ENCODE data around the gene PDZRN3.

PDZRN3 gene

DNA sequence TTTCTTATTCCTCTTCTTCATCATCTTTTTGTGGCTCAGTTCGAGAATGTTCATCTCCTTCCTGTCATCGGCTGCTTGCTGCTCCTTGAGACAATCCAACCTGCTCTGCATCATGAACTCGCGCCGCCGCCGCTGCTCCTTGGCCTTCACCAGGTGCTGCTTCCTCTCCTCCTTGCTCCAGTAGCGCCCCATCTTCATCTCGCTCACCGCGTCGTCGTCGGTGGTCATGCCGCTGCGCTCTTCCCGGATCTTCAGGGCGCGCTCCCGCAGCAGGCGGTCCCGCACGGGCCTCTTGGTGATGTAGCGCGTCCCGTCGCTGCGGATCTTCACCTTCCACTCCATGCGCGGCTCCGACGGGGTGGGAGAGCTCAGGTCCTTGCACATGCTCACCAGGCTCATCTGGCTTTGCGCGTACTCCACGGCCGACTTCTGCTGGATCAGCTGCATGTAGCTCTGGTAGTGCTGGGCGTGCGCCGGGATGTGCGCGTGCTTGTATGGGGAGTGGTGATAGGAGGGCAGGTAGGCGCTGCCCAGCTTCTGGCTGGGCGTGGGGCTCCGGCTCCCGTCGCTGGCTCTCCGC, 241.2 kb downstream of the PDZRN3 start:
- no peak for DNase-seq (ENCODE audit: low spot score)

DNA sequence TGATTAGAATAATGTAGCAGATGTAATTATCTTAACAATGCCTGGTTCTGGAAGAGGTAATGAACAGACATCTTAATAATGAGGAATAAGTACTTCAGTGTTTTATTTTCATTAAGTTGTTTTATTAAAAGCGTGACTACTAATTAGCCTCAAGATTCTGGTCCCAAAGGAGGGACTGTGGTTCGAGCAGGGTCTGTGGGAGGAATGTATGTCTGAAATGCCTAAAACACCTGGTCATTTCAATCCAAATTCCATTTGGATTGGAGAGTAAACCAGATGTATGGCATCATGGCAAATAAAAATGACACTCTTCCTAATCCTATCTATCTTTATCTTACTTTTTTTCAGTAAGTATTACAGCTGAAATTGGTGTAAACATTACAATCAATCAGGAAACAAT, 243.2 kb downstream of the PDZRN3 start:
- no peak for DNase-seq (ENCODE audit: low spot score)

DNA sequence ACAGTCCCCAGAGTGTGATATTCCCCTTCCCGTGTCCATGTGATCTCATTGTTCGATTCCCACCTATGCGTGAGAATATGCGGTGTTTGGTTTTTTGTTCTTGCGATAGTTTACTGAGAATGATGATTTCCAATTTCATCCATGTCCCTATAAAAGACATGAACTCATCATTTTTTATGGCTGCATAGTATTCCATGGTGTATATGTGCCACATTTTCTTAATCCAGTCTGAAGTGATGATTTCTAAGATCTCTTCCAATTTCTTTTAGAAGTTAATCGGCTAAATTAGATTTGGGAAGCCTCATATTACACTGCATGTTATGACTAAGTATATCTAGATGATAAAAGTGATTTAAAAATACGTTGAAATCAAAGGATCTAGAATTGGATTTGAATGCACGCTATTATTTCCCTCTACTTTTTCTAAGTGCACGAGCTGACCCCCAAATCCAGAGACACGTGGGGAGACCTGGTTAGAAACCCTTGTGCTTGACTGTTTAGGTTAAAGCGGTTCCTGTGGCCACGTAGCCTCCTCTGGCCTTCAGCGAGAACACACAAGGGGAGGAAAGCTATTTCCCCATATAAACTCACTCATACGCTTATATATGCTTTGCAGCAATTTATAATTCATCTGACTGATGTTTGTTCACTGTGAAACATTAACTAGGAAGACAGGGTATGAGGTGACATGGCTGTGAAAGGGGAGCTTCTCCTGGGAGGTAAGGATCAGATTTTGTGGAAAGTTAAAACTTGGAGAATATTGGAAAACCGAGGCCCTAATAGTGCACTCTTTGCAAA, 243.8 kb downstream of the PDZRN3 start:
- peak; percentile 1 for DNase-seq (ENCODE audit: low spot score)

DNA sequence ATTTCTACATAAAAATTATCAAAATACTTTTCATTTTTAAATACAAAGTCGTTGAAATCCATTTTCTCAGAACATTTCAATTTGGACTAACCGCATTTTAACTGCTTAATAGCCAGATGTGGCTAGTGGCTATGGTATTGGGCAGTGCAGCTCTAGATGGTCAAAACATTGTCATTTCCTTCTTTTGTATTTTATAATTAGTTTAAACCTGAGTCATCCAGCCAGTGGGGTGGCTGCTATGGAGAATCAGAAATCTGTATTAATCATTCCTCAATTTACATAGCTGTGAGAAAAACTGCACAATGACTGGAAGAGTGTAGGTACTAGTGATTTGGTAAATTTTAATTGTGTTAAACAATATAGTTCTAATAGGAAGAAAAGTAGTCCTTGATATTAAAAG, 245.3 kb downstream of the PDZRN3 start:
- no peak for DNase-seq (ENCODE audit: low spot score)

DNA sequence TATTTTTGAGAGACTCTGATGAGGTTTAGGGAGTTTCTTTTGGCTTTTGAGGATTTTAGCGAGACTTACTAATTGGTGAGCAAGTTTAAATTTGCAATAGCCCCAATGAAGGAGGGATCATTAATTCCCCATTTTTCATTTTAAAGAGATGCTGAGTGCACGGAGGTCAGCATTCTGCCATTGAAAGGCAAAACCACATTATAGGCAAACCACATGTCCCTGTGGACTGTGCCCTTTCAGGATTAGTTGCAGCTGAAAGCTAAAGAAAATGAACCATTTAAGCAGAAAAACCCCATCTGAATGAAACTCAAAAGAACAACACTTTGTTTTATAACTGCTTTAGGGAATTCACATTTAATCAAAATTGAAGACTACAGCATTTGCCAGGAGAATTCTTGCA, 246.5 kb downstream of the PDZRN3 start:
- DNase-seq (ENCODE audit: low spot score) = no peak

DNA sequence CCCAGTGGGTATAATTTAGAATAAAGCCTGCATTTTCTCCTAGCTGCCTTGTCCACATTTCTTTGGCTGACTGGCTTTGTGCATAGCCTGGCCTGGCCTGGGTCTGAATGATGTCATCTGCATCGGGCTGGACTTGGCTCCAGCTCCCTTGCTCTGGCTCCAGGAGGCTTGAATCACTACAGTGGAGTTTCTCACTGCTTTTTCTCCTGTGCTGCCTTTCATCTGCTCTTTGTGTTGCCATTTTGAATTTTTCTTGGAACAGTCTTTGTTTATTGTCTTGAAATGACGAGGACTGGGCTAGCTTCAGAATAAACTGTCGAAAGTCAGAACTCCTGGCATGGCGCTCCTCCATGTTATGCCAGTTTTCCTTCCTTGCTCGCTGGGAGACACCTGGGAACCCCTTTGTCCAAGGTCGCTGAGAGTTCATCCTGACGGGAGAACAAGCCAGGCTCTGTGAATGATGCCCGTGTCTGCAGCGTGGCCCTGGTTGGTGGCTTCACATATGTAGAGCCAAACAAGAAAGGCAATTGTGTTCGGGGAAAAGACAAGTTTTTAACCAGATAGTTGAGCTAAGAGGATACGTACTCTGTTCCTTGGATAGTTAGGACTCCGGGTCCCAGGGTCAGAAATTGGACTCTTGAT, 258.9 kb downstream of the PDZRN3 start:
- DNase-seq (ENCODE audit: low spot score) = no peak

DNA sequence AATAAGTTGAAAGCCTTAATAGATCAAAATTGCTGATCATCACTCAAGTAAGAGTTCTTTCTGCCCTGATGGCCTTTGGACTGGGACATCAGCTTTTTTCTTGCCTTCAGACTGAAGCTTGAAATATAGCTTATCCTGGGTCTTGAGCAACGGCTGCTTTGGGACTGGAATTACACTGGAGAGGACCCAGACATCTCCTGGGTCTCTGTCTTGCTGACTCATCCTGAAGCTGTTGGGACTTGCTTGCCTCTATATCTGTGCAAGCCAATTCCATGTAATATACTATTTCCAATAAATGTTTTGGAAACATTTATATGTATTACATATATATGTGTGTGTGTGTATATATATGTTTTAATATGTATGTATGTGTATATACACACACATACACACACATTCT, 260.2 kb downstream of the PDZRN3 start:
- DNase-seq (ENCODE audit: low spot score) = no peak

DNA sequence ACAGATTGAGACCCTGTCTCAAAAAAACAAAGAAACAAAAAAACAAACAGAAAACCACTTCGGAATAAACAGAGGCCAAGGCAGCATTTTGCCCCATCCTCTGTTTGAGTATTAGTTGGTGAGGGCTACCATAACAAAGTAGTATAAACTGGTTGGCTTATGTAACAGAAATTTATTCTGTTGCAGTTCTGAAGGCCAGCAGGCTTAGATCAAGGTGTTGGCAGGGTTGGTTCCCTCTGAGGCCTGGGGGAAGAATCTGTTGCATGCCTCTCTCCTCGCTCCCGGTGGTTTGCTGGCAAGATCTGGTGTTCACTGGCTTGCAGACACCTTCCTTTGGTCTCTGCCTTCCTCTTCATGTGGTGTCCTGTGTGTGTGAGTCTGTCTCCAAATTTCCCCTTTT, 261.6 kb downstream of the PDZRN3 start:
- DNase-seq (ENCODE audit: low spot score) = no peak

DNA sequence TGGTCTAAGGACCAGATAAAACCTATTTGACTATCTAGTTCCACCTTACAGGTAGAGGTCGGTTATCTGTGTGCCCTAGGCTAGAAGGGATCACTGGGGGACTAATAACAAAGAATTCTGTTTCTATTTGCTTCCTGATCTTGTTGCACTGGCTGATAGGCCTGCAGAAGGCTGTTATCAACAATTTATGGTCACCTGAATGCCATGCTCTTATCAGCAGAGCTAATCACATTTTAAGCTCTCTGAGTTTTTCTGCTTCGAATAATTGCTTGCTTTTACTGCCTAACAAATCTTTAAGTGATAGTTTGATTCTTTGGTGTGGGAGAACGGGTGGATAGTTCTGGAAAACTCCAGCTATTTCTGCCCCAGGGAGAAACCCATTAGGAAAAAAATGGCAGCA, 263.1 kb downstream of the PDZRN3 start:
- DNase-seq (ENCODE audit: low spot score) = no peak

DNA sequence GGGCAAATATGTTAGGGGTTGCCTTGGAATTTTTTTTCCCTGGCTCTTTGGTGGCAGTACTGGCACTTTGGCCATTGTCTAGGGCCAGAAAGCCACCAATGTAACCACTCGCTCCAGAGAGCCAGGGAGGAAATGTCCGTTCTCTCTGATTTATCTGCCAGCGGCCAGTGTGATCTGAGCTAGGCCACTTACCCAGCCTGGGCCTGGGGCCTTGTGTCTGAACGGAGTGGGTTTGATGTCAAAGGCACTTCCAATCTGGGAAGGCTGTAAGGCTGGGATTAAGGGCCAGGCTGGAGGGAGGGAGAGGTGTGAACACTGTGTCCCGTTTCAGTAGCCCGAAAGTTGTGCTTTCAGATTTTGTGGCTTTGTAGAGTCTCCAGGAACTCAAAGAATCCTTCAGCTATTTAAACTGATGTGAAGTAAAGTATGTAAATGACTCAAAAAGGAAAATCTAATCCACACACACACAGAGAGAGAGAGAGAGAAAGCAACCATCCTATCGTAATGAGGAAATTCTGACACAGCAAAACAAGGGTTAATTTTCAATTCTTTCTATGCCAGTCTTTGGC, 271.0 kb downstream of the PDZRN3 start:
- DNase-seq (ENCODE audit: low spot score) = no peak

DNA sequence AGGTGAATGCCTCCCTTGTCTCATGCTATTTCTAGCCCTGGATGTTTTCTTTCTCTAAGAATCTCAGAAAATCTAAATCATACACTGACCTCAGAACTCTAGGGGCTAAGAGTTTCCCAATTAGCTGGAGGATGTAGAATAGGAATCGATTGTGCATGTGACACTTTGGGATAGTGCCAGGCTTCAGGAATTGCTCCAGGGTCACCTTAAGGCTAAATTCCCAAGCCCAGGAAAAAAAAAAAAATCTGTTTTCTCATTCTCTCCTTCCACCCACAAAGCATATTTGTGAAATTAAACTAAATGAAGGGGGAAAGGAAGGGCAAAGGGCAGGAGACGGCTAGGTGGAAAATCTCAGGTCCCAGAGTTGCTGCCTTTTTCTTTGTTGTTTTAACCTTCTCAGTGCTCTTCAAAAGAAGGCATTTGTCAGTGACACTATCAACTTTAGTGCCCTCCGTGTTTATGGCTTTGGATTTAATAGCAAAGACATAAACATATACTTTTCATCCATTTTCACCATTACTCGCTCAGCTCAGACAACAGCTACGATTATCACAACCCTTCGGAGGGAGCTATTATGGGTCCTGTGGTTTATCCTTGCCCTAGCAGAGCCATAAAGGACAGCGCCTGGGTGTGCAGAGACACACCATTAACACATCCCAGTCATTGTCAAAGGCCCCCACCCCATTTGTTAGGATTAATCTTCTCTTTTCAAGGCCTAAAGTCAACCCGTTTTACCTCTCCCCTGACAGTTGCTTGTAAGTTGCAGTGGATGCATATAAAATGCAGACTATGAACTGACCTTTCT, 271.7 kb downstream of the PDZRN3 start:
- DNase-seq (ENCODE audit: low spot score) = no peak

DNA sequence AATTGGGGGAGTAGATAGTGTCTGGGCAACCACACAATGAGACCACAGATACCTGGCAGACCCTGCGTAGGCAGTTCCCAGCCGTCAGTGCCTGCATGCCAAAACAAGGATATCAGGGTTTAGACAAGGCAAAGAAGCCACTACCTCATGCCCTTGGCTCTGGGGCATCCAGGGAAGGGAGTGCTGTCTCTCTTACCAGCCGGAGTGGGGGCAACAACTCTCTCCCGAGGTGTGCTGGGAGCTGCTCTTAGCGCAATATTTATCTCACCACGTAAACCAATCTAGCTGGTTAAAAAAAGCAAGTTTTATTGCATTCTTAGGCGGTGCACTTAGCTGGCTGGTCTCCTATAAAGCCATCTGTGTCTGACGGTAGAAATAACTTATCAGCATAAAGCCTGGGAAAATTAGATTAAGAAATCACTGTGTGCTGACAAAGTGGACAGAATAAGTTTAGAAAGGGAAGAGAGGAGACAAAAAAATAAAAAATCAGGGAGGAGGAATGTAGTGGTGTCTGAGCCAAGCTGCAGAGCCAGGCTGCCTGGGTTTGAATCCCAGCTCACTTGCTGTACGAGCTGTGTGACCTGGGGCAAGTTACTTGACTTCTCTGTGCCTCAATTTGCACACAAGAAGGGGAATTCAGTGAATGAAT, 273.2 kb downstream of the PDZRN3 start:
- no peak for DNase-seq (ENCODE audit: low spot score)

DNA sequence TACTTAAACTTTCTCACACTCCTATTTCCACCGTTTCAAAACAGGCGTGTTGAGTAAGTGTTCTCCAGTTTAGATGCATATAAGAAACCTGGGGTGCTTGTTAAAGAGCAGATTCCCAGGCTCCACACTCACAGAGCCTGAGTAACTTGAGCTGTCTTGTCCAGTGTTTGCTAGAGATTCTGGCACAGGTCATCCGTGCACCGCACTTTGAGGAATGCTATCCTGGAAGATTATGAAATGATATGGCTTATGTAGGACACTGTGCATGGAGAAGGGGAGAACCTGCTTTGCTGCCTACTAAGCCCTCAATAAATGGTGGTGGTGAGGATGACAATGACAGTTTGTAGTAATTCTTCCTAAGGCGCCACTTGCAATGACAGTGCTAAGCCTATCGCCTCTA, 273.7 kb downstream of the PDZRN3 start:
- no peak for DNase-seq (ENCODE audit: low spot score)

DNA sequence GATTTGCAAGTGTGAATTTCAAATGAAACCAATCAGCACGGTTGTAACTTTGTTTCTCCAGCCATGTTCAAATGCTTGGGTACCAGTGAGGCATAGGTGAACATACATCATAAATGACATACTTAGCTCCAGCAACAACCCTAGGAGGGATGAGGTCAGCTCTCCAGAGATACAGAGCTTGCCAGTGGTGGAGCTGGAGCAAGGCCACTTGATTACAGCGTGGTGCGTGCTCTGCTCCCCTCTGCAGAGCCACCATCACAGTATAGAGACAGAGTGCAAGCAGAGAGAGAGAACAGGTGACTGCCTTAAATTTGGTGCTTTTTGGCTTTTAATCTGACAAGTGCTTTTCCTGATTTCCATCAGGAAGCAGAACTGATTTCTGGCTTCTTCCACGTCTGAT, 275.1 kb downstream of the PDZRN3 start:
- DNase-seq (ENCODE audit: low spot score) = no peak

DNA sequence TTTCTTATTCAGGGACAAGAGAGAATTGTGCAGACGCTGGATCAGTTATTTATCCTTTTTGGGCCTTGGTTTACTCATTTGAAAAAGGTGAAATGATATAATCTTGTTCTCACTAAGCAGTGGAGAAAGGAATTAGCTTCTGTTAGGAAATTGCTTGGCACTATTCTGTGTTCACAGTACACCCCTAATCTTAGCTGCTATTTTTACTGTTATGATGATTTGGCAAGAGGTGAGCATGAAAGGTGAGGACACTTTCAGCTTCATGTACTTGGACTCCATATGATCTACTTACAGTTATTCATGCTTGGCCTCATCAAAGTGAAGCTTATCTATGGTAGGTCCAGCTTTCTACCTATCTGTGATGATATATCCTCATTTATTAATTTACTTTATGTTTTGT, 282.7 kb downstream of the PDZRN3 start:
- DNase-seq (ENCODE audit: low spot score) = no peak

DNA sequence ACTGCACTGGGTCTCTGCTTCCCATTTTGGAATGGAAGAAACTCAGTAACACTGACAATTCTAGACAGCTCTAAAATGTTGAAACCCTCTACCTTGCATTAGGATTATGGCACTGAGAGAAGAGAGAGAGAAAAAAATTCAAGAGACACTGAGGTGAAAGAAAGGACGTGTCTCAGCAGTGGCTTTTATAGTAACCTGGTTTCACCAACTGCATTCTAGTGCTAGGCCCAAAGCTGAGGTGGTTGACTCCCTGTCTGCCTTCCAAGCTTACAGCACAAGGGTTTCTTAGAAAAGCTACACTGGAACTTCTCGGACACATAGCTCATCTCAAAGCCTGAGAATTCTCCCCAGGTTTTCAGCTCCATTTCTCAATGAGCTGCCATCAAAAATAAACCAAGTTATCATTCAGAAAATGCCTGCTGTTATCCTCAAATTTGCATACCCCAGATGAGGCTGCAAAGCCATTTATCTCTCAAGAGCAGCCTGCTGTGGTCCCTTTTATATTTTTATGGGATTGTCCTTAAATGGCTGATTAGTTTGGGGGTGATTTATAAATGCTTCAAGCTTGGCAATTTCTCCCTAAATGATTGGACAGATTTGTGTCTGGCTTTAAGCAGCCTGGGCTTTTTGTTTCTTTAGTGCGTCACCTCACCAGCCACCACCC, 283.3 kb downstream of the PDZRN3 start:
- no peak for DNase-seq (ENCODE audit: low spot score)

DNA sequence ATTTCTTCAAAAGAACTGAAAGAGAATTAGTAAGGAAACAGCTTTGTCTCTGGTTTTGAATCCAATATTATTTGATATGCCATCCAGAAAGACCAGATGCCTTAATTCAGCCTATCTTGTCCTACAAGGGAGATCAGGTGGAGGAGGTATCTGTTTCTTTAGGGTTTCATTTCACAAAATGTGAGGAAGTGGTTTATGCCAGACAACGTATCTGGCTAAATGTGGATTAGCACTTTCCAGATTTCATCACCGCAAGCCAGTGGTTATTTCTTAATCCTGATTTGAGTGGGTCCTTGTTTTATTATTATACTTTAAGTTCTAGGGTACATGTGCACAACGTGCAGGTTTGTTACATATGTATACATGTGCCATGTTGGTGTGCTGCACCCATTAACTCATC, 292.2 kb downstream of the PDZRN3 start:
- no peak for DNase-seq (ENCODE audit: low spot score)
